OCI-LY1 (cell line): Measurements from ENCODE around the gene SBDS.

Source experiments
- EZH2 ChIP-seq: fragments of 200-600 bp; sonication (generic), shearing (Covaris generic); IDR thresholded peaks from 2 replicates; pipeline ENCODE4 v1.8.0; 2017; ENCODE audit warnings: borderline replicate concordance, mixed run types, mild to moderate bottlenecking, antibody characterized with exemption, low read length, moderate library complexity, mixed read lengths
- TF ChIP-seq, protein P1 (sequence below): fragments of 200-600 bp; sonication (generic), shearing (Covaris generic); IDR thresholded peaks from 2 replicates; pipeline ENCODE4 v1.5.1; 2017; ENCODE audit warnings: mild to moderate bottlenecking, antibody characterized with exemption, low read length, moderate library complexity, mixed read lengths

DNA sequence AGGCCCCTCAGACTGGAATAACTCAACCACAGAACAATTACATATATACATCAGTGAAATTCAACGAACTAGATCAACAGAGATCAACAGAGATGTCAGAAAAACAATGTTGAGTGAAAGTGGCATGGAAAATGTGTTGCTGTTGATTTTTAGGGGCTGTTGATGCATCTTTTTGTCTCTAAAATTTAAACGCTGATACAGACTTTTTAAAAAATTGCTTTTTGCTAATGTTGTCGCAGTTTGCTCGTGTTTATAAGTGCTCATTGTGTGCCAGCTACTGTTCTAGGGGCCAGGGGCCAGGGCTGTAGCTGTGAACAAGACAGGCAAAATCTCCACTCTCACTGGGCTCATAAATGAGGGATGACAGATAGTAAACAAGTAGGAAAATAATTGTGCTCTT lies 56.1 kb downstream of the SBDS start:
- no peak for TF ChIP-seq EZH2
- TF ChIP-seq, protein P1, sequence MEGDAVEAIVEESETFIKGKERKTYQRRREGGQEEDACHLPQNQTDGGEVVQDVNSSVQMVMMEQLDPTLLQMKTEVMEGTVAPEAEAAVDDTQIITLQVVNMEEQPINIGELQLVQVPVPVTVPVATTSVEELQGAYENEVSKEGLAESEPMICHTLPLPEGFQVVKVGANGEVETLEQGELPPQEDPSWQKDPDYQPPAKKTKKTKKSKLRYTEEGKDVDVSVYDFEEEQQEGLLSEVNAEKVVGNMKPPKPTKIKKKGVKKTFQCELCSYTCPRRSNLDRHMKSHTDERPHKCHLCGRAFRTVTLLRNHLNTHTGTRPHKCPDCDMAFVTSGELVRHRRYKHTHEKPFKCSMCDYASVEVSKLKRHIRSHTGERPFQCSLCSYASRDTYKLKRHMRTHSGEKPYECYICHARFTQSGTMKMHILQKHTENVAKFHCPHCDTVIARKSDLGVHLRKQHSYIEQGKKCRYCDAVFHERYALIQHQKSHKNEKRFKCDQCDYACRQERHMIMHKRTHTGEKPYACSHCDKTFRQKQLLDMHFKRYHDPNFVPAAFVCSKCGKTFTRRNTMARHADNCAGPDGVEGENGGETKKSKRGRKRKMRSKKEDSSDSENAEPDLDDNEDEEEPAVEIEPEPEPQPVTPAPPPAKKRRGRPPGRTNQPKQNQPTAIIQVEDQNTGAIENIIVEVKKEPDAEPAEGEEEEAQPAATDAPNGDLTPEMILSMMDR, result no peak
